ENCODE measurements around the gene OLFM2.

- TF ChIP-seq CTCF (IDR thresholded peaks at IDR 0.05) (no peak), POLR2A (IDR thresholded peaks at IDR 0.05) (no peak)
These were observed 22.9 kb downstream of the OLFM2 start for GRCh38 chr19:9913237-9914000.
